Peyer's patch (tissue), 4 donors: Measurements from ENCODE around the gene LTBP1. TPM values are rescaled to one million over a fixed set of nuclear protein-coding genes. Genes with fewer than 3 reads are reported as not detected.

Source experiments
- DNase-seq, 3 donors: peaks; one replicate each; pipeline ENCODE4 v3.0.0-alpha.2; 2017 to 2019
- H3K27ac ChIP-seq, 4 donors: fragments of 200-600 bp; sonication (generic); one replicate each; pipeline ENCODE4 v1.5.1; 2016 to 2019
- H3K27me3 ChIP-seq, 2 donors: fragments of 200-600 bp; sonication (generic); one replicate each; pipeline ENCODE4 v1.5.1; 2019
- H3K36me3 ChIP-seq, 3 donors: fragments of 200-600 bp; sonication (generic); one replicate each; pipeline ENCODE4 v1.5.1; 2016 to 2019
- H3K4me1 ChIP-seq, 4 donors: fragments of 200-600 bp; sonication (generic); one replicate each; pipeline ENCODE4 v1.5.1; 2016 to 2019
- H3K4me3 ChIP-seq, 4 donors: fragments of 200-600 bp; sonication (generic); 1 replicate in 3 of 4; 2 replicates in 1 of 4; pipeline ENCODE4 v1.5.1; 2016 to 2019; ENCODE audit warnings: mild to moderate bottlenecking in 1 of 4
- H3K9me3 ChIP-seq, 4 donors: fragments of 200-600 bp; sonication (generic); one replicate each; pipeline ENCODE4 v1.5.1; 2016 to 2019; ENCODE audit warnings: mild to moderate bottlenecking in 1 of 4
- CTCF ChIP-seq, 6 experiments: fragments of 450-650 bp in 4 of 6; fragments of 200-600 bp in 2 of 6; sonication (generic) in 1 of 6; IDR thresholded peaks; one replicate each; pipeline ENCODE4 v1.5.1; 2017 to 2019; ENCODE audit warnings: antibody characterized with exemption in 6 of 6, mild to moderate bottlenecking in 3 of 6, moderate library complexity in 1 of 6
- POLR2A ChIP-seq, 2 donors: fragments of 450-650 bp; IDR thresholded peaks; one replicate each; pipeline ENCODE4 v1.5.1; 2017; ENCODE audit warnings: antibody characterized with exemption in 2 of 2, mild to moderate bottlenecking in 2 of 2, moderate library complexity in 2 of 2
- total RNA-seq, 4 donors: library from RNA; depleted of rRNA; stranded (reverse); fragments of >200 nt; gene quantifications; one replicate each; pipeline ENCODE4 v1.1.0, GENCODE V29; 2016

The LTBP1 gene
- total RNA-seq, 4 donors from 2014 or later: 8.6 to 23.1 (median 13.1) TPM

GRCh38 chr2:33104726-33105125 lies 158.0 kb downstream of the LTBP1 start:
- Histone ChIP-seq H3K27me3 (no peaks in the 10 kb centered on the region), H3K36me3 (no peaks in the 10 kb centered on the region), H3K27ac (no peak overlapping the region), H3K9me3 (no peaks in the 10 kb centered on the region), H3K4me3 (no peak overlapping the region), H3K4me1 (peaks cover 0 to 3% (median 0%) of the 10 kb centered on the region in 4 donors)
- DNase-seq: no peak
- TF ChIP-seq POLR2A (IDR thresholded peaks at IDR 0.05) (no peak), CTCF (IDR thresholded peaks at IDR 0.05) (no peak)

- TF ChIP-seq CTCF (IDR thresholded peaks at IDR 0.05) (no peak), POLR2A (IDR thresholded peaks at IDR 0.05) (no peak)
- no peak overlapping the region for H3K4me3 ChIP-seq
- no peak for DNase-seq
- no peak overlapping the region for H3K27ac ChIP-seq
- no peaks in the 10 kb centered on the region for H3K9me3 ChIP-seq
- no peaks in the 10 kb centered on the region for H3K36me3 ChIP-seq
- no peaks in the 10 kb centered on the region for H3K27me3 ChIP-seq
- H3K4me1 ChIP-seq: peaks cover 0 to 3% (median 0%) of the 10 kb centered on the region in 4 donors
These were observed 159.4 kb downstream of the LTBP1 start for GRCh38 chr2:33106115-33106514.

GRCh38 chr2:33107690-33108482 lies 161.1 kb downstream of the LTBP1 start:
- Histone ChIP-seq H3K9me3 (no peaks in the 10 kb centered on the region), H3K27me3 (no peaks in the 10 kb centered on the region), H3K36me3 (no peaks in the 10 kb centered on the region), H3K4me1 (peaks cover 0 to 3% (median 0%) of the 10 kb centered on the region in 4 donors), H3K27ac (peak overlapping the region in 2 of 4 donors; percentile 3 to 4), H3K4me3 (no peak overlapping the region)
- no peak for DNase-seq
- TF ChIP-seq CTCF (IDR thresholded peaks at IDR 0.05): no peak
- TF ChIP-seq POLR2A (IDR thresholded peaks at IDR 0.05): no peak

- Histone ChIP-seq H3K36me3 (no peaks in the 10 kb centered on the region), H3K27ac (peak overlapping the region in 2 of 4 donors; percentile 3 to 4), H3K9me3 (no peaks in the 10 kb centered on the region), H3K4me1 (peaks cover 0 to 1% (median 0%) of the 10 kb centered on the region in 4 donors), H3K27me3 (no peaks in the 10 kb centered on the region), H3K4me3 (no peak overlapping the region)
- DNase-seq: no peak
- TF ChIP-seq CTCF (IDR thresholded peaks at IDR 0.05) (no peak), POLR2A (IDR thresholded peaks at IDR 0.05) (no peak)
These were observed 162.0 kb downstream of the LTBP1 start for GRCh38 chr2:33108483-33109443.

- TF ChIP-seq POLR2A (IDR thresholded peaks at IDR 0.05) (no peak), CTCF (IDR thresholded peaks at IDR 0.05) (no peak)
- Histone ChIP-seq H3K27me3 (no peaks in the 10 kb centered on the region), H3K27ac (no peak overlapping the region), H3K36me3 (no peaks in the 10 kb centered on the region), H3K4me3 (no peak overlapping the region), H3K4me1 (no peaks in the 10 kb centered on the region), H3K9me3 (no peaks in the 10 kb centered on the region)
- no peak for DNase-seq
These were observed 163.7 kb downstream of the LTBP1 start for GRCh38 chr2:33110461-33110860.
